ENCODE measurements around the gene DGCR2. TPM values are rescaled to one million over a fixed set of nuclear protein-coding genes. Genes with fewer than 3 reads are reported as not detected.

The DGCR2 gene
- total and polyA plus RNA-seq, 10 donors = 9.5 to 60.7 (median 49.3) TPM

DNA sequence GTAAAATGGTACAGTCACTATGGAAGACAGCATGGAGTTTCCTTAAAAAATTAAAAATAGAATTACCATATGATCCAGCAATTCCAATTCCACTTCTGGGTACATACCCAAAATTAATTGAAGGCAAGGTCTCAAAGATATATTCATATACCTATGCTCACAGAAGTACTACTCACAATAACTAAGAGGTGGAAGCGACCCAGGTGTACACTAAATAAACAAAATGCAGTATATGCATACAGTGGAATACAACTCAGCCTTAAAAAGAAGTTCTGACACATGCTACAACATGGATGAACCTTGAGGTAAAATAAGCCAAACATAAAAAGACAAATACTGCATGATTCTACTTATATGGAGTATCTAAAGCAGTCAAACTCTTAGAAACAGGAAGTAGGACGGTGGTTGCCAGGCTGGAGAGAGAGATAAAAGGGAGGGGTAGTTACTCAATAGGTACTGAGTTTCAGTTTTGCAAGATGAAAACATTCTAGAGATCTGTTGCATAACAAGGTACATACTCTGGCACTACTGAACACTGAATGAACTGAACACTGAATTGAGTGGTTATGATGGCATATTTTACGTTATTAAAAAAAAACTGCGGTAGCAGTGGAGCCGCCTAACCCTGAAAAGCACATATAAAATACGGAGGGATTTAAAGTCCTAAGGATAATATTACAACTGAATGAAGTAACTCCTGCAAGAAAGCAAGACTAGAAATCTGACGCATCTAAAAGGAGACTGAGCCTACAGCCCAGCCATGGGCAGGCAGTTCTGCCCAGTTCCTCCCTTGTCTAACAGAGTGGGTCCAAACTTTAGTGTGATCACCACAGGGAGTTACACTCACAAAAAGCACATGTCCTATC lies 12.8 kb downstream of the DGCR2 start:
- H3K36me3 ChIP-seq = peaks cover 0 to 6% (median 0%) of the 10 kb centered on the region in 6 donors
- no peak for TF ChIP-seq POLR2AphosphoS5 (IDR thresholded peaks at IDR 0.05)
- no peak for TF ChIP-seq POLR2A (IDR thresholded peaks at IDR 0.05)
- TF ChIP-seq, protein P1, sequence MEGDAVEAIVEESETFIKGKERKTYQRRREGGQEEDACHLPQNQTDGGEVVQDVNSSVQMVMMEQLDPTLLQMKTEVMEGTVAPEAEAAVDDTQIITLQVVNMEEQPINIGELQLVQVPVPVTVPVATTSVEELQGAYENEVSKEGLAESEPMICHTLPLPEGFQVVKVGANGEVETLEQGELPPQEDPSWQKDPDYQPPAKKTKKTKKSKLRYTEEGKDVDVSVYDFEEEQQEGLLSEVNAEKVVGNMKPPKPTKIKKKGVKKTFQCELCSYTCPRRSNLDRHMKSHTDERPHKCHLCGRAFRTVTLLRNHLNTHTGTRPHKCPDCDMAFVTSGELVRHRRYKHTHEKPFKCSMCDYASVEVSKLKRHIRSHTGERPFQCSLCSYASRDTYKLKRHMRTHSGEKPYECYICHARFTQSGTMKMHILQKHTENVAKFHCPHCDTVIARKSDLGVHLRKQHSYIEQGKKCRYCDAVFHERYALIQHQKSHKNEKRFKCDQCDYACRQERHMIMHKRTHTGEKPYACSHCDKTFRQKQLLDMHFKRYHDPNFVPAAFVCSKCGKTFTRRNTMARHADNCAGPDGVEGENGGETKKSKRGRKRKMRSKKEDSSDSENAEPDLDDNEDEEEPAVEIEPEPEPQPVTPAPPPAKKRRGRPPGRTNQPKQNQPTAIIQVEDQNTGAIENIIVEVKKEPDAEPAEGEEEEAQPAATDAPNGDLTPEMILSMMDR (IDR thresholded peaks at IDR 0.05 in 8 of 11, conservative IDR thresholded peaks at IDR 0.05 in 3 of 11) = no peak
- 24 to 31% (median 25%) methylated on average over 7 of the region's 7 CpGs for WGBS, 5 donors
- peak overlapping the region; percentile 75 to 95 (median 86) for H3K27ac ChIP-seq
- intact Hi-C loops (cut with DNase I; ENCODE audit: low total_unique reads) = loop anchor here (10.0 kb wide), 1 partner anchor 55 kb away; no protein-coding TSS in a partner anchor
- DNase-seq = no peak
- H3K27me3 ChIP-seq (replicated peaks in 1 of 7) = no peaks in the 10 kb centered on the region
- peak overlapping the region in 3 of 8 donors; percentile 5 to 50 (median 6) for H3K4me3 ChIP-seq
- H3K9me3 ChIP-seq = no peaks in the 10 kb centered on the region
- peaks cover 18 to 100% (median 62%) of the 10 kb centered on the region in 6 donors for H3K4me1 ChIP-seq

DNA sequence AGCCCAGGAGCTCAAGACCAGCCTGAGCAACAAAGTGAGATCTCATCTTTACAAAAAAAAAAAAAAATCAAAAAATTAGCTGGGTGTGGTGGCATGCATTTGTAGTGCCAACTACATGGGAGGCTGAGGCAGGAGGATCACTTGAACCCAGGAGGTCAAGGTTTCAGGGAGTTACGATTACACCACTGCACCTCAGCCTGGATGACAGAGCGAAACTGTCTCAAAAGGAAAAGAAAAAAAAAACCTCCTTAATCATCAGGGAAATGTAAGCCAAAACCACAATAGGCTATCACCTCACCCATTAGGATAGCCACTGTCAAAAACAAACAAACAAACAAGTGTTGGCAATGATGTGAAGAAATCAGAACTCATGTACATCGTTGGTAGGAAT lies 13.4 kb downstream of the DGCR2 start:
- no peaks in the 10 kb centered on the region for H3K27me3 ChIP-seq (replicated peaks in 1 of 7)
- TF ChIP-seq POLR2A (IDR thresholded peaks at IDR 0.05) (no peak), POLR2AphosphoS5 (IDR thresholded peaks at IDR 0.05) (no peak)
- TF ChIP-seq, protein P1 (IDR thresholded peaks at IDR 0.05 in 8 of 11, conservative IDR thresholded peaks at IDR 0.05 in 3 of 11) = no peak
- peaks cover 0 to 6% (median 0%) of the 10 kb centered on the region in 6 donors for H3K36me3 ChIP-seq
- DNase-seq = no peak
- peak overlapping the region in 1 of 8 donors; percentile 50 for H3K4me3 ChIP-seq
- no peaks in the 10 kb centered on the region for H3K9me3 ChIP-seq
- intact Hi-C loops (cut with DNase I; ENCODE audit: low total_unique reads) = loop anchor here (10.0 kb wide), 1 partner anchor 56 kb away; no protein-coding TSS in a partner anchor
- peaks cover 18 to 100% (median 63%) of the 10 kb centered on the region in 6 donors for H3K4me1 ChIP-seq
- WGBS, 5 donors = 38 to 84% (median 62%) methylated on average over 3 of the region's 3 CpGs
- H3K27ac ChIP-seq = peak overlapping the region; percentile 75 to 95 (median 86)

DNA sequence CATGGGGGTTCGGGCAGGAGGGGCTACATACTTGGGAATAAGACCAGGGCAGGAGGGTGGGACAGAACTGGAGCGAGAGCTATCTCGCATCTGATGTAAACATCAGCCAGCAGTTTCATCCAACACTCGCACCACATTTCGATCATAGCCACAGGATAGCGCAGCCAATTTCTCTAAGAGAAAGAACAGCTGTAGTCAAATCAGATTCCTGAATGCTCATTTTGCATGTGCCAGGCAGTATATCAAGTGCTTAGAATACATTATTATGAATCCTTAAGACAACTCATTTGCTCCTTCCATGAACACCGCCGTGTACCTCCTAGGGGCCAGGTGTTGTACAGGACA lies 14.5 kb downstream of the DGCR2 start:
- Histone ChIP-seq H3K4me1 (peaks cover 18 to 91% (median 62%) of the 10 kb centered on the region in 6 donors), H3K36me3 (peaks cover 0 to 6% (median 0%) of the 10 kb centered on the region in 6 donors), H3K27ac (peak overlapping the region in 3 of 8 donors; percentile 85 to 95 (median 91)), H3K4me3 (no peak overlapping the region), H3K9me3 (no peaks in the 10 kb centered on the region), H3K27me3 (replicated peaks in 1 of 7) (no peaks in the 10 kb centered on the region)
- DNase-seq = no peak
- TF ChIP-seq POLR2AphosphoS5 (IDR thresholded peaks at IDR 0.05) (no peak), POLR2A (IDR thresholded peaks at IDR 0.05) (no peak)
- TF ChIP-seq, protein P1 (IDR thresholded peaks at IDR 0.05 in 8 of 11, conservative IDR thresholded peaks at IDR 0.05 in 3 of 11) = no peak
- intact Hi-C loops (cut with DNase I; ENCODE audit: low total_unique reads) = loop anchor here (10.0 kb wide), 1 partner anchor 57 kb away; no protein-coding TSS in a partner anchor
- WGBS, 5 donors = 95 to 98% (median 96%) methylated on average over 8 of the region's 8 CpGs

Measured in spleen (tissue), 11 donors.